Left renal cortex interstitium (tissue), 4 donors: ENCODE results near the gene CLEC12A. TPM values are rescaled to one million over a fixed set of nuclear protein-coding genes. Genes with fewer than 3 reads are reported as not detected.
"Not testable (repeated sequence)": the region's sequence is repeated elsewhere in the genome, so short reads cannot be mapped to it uniquely, and the experiment has no call there.

Experiments used
- DNase-seq, 4 donors: peaks; one replicate each; pipeline ENCODE4 v3.0.0-alpha.2; 2013; ENCODE audit warnings: low read depth in 4 of 4, low spot score in 2 of 4, missing footprints in 1 of 4
- polyA plus RNA-seq, 4 donors: library from polyadenylated mRNA; unstranded; fragments of 120-200 nt; gene quantifications; one replicate each; pipeline ENCODE4 v1.2.1, GENCODE V29; 2013; ENCODE audit not compliant: insufficient read length in 4 of 4

CLEC12A gene
- polyA plus RNA-seq = under 1 TPM; 0.71 to 0.85 (median 0.82) TPM

DNA sequence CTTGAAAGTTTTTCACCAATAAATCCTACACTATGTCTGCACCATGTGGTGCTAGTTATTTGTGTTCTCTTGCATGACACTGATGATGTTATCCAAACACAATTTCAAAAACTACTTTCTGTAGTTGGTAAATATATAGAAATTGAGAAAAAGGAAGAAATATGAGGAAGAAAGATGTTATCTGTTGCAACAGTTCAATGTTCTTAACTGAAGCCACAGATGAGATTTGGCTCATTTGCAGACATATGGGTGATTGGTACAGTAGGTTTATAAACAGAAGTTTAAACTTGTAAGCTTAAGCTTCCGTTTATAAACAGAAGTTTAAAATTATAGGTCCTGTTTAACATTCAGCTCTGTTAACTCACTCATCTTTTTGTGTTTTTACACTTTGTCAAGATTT is at the start of gene CLEC12A:
Gene CLEC12A, plus strand, starts transcription at position 229 of the 400 bp plus-strand sequence. CDS start 188 bp downstream, outside the sequence.
- no peak for DNase-seq

DNA sequence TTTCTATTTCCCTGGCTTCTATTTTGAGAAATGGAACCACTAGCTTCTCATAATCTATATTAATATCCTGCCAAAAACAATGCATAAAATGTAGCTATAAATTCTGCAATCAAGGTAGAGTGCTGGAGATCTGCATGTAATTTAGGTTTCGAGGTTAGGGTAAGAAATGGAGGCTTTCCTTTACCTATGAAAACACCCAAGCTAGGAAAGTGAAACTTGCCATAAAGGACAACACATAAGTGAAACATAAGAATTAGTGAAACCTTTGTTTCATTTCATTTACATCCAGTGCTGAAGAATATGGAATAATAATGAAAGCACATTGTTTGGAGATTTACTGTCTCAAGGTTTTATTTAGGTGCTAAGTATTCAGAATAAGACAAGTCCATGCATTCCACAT is 48.8 kb upstream of the CLEC12A start:
- DNase-seq = no peak

DNA sequence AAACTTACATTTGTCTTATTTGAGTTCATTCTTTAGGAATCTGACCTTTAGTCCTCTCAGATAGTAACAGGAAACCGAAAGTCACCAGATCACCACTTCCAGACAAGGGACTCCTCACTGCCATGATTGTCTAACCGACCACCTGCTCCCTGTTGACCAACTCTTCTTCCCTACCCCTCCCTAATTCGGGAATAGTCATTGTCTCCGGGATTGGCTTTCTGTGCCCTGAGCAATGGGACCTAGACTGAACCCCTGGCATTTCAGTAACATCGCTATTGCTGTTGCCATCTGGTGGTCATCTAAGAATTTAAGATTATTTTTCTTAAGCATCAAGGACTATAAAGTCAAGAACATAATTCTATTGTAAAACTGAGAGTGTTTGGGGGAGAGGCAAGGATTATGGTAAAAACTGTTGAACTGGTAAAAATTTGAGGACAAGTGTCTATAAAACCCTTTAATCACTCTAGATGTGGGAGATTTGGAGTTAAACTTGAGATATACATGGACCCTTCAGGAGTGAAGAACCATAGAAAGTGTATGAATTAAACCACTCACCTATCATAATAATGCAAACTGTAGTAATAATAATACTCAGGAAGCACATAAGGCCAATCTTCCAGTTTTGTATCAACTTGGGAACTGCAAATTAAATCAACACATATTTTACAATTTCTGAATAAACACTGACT is 45.4 kb upstream of the CLEC12A start:
- peak in 1 of 4 donors; percentile 10 for DNase-seq

GRCh38 chr12:9926876-9927275 is 44.3 kb upstream of the CLEC12A start:
- no peak for DNase-seq

- DNase-seq = no peak
Observed at GRCh38 chr12:9928607-9929006, 42.6 kb upstream of the CLEC12A start.

- no peak for DNase-seq
Observed at GRCh38 chr12:9931245-9931644, 40.0 kb upstream of the CLEC12A start.

GRCh38 chr12:9932270-9932669 is 38.9 kb upstream of the CLEC12A start, which contains the start of gene CLEC2A:
Gene CLEC2A, minus strand, starts transcription at chr12:9932370. Its CDS starts 41 bp downstream, at chr12:9932329.
- DNase-seq = no peak

DNA sequence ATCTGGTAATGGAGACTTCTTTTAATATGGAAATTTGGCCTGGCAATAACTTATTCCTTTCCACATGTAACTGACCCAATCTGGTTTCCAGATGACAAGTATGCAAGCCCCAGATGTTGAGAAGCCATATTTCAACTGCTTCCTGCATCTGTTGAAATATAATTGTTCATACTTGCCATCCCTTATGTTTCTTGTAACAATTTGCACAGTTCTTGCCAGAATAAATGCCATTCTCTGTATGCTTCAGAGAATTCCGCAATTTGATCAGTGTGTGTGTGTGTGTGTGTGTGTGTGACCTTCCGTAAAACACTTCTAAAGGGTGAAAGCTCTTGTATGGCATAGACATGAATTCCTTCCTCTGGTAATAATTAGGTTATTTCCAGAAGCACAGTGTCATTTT is 37.3 kb upstream of the CLEC12A start:
- DNase-seq = no peak

DNA sequence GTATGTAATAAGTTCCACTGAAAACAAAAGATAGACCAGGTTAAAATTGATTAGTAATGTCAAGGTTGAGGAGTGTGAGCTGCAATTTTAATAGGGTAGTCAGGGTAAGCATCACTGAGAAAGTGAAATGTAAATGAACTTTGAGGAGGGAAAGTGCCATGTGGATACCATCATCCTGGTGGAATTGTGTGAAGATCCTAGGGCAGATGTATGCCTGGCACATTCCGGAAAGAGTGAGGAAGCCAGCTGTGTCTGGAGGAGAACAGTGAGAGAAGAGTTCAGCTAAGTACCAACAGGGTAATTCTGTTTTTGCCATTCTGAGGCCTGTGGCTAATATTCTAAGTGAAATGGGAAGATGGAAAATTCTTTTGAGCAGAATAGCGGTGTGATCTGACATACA is 36.2 kb upstream of the CLEC12A start:
- DNase-seq = no peak

GRCh38 chr12:9936591-9936990 is 34.6 kb upstream of the CLEC12A start:
- DNase-seq = no peak

DNA sequence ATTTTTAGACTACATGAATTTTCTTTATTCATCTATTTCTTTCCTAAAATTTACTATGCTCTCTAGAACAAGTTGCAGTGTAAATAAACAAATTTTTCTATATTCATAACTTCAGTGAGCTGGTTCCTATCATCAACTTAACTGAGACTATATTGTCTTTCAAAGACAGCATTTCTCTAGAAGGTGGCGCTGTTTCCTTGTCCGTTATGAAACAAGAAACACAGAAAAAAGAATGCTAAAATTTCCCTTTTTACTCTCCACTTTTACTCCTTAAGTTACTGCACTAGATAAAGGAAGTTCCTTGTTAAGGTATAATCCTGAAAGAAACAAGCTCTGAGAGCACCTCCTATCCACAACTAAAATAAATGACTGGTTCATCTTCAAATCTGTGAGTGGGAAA is 30.8 kb upstream of the CLEC12A start:
- no peak for DNase-seq

DNA sequence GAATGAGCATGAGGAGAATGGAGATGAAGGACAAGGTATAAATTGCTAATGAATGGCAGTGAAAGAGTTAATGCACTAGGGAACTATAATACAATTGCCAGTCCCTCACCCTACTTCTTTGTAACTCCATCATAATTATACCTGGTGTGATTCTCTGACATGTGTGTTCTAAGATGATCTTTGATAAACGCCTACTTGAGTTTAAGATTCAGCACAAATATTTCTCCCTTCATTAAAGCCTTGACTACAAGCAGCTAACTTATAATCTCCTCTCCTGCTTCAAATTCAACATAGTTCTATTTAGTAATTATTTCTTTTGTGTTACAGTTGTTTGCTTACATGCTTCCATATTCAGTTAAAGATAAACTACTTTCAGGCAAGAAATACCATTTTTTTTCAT is 29.4 kb upstream of the CLEC12A start:
- DNase-seq = no peak

GRCh38 chr12:9943240-9943639 is 28.0 kb upstream of the CLEC12A start:
- no peak for DNase-seq

DNA sequence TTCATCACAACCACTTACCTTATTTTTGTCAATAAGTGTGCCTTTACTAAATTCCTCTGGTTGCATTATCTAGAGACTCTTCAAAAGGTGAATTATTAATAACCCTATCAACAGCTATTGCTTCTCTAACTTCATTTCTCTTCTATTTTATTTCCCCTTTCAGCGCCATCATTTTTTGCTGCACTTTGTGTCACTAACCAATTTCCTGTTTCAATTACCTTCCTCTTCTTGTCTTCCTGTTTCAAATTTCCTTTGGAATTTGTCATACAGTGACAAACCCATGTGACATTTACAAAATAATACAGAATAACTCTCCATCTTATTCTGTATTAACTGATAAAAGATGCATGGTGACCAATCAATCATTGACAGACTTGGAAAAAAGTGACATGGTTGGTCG is 26.8 kb upstream of the CLEC12A start:
- DNase-seq = no peak

DNA sequence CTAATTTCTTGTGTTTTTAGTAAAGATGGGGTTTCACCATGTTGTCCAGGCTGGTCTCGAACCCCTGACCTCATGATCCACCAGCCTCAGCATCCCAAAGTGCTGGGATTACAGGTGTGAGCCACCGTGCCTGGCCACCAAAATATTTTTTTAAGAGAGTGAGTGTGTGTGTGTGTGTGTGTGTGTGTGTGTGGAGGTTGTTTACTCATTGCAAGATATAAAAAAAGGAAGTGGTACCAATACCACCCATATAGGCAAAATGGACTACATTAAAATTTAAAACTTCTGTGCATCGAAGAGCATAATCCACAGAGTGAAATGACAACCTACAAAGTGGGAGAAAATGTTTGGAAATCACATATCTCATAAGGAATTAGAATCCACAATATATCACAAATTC is 23.5 kb upstream of the CLEC12A start:
- DNase-seq = no peak

DNA sequence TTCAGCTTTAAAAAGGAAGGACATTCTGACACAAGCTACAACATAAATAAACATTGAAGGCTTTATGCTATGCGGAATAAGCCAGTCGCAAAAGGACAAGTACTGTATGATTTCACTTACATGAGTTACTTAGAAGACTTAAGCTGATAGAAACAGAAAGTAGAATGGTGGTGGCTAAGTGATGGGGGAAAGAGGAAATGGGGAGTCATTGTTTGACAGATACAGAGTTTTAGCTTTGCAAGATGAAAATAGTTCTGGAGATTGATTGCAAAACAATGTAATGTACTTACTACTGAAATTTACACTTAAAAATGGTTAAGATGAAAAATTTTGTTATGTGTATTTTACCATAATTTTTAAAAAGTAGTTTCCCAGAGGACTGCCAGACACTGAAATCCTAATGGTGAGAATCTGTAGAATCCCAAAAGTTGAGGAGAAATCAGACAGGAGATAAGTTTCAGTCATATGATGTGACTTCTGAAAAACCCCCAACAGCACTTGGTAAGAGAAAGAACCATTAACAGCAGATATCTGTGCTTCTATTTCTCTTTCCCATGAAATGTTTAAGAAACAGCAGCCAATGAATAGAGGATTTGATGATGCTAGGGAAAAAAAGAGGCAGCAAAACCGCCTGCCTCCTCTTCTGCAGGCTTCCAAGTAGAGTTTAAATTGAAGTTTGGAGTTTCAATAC is 22.5 kb upstream of the CLEC12A start:
- DNase-seq = no peak

GRCh38 chr12:9951026-9951675 is 20.1 kb upstream of the CLEC12A start:
- no peak for DNase-seq

- DNase-seq = not testable (repeated sequence)
Observed at GRCh38 chr12:9952954-9953729, 18.1 kb upstream of the CLEC12A start.

- DNase-seq = no peak
Observed at GRCh38 chr12:9957834-9958233, 13.4 kb upstream of the CLEC12A start.

GRCh38 chr12:9960590-9960989 is 10.6 kb upstream of the CLEC12A start:
- DNase-seq = no peak

GRCh38 chr12:9961106-9961505 is 10.1 kb upstream of the CLEC12A start:
- DNase-seq = no peak
